Anterior cingulate cortex (tissue), 58 donors: Measurements from ENCODE around the gene STMN3.

Experiments used
- DNase-seq, 58 donors: peaks; one replicate each; lab custom pipeline; 2025; lab: John Stamatoyannopoulos, UW

STMN3 gene

GRCh38 chr20:63653041-63653973, at the start of gene STMN3:
STMN3 (minus strand) TSS chr20:63653424; CDS start chr20:63653345, 79 bp downstream.
- DNase-seq = peak in 56 of 58 donors; percentile 35 to 94 (median 80)

- no peak for DNase-seq
Observed at GRCh38 chr20:63702036-63702665, 48.9 kb upstream of the STMN3 start.

GRCh38 chr20:63701329-63702035, 48.3 kb upstream of the STMN3 start:
- DNase-seq = no peak

GRCh38 chr20:63701051-63701328, 47.8 kb upstream of the STMN3 start:
- no peak for DNase-seq

GRCh38 chr20:63700199-63701050, 47.2 kb upstream of the STMN3 start:
- no peak for DNase-seq

- no peak for DNase-seq
Observed at GRCh38 chr20:63699466-63700198, 46.4 kb upstream of the STMN3 start.

- no peak for DNase-seq
Observed at GRCh38 chr20:63698739-63699465, 45.7 kb upstream of the STMN3 start.

GRCh38 chr20:63697868-63698545, 44.8 kb upstream of the STMN3 start:
- DNase-seq = no peak

- no peak for DNase-seq
Observed at GRCh38 chr20:63697357-63697867, 44.2 kb upstream of the STMN3 start.

GRCh38 chr20:63696628-63697356, 43.6 kb upstream of the STMN3 start, which contains the start of gene TNFRSF6B:
TNFRSF6B (plus strand) TSS chr20:63696652; CDS start chr20:63696768, 116 bp downstream.
- DNase-seq = no peak

GRCh38 chr20:63696306-63696627, 43.0 kb upstream of the STMN3 start:
- DNase-seq = no peak

GRCh38 chr20:63695424-63696305, 42.4 kb upstream of the STMN3 start:
- no peak for DNase-seq

GRCh38 chr20:63694584-63695423, 41.6 kb upstream of the STMN3 start:
- no peak for DNase-seq

- DNase-seq = no peak
Observed at GRCh38 chr20:63693733-63694583, 40.7 kb upstream of the STMN3 start.
